Activated B cell treated with CpG ODN at 0.5 μM for 24 hours (primary cell): ENCODE results near the gene MORN1. TPM values are rescaled to one million over a fixed set of nuclear protein-coding genes. Genes with fewer than 3 reads are reported as not detected.

ENCODE experiments used
- ATAC-seq: fragments of 200-7000 bp; cut with Tn5 transposase; one replicate; pipeline ENCODE4 v1.10.0; 2021; ENCODE audit warnings: low read depth, mild to moderate bottlenecking, moderate library complexity
- CTCF ChIA-PET: fragments of 350-600 bp; sonication (Branson Sonifier 250); formaldehyde crosslinking; loops from one replicate; lab custom pipeline; 2021; ENCODE audit warnings: antibody characterized with exemption; lab: Charles Lee
- POLR2A ChIA-PET: fragments of 350-600 bp; sonication (Branson Sonifier 250); formaldehyde crosslinking; loops from one replicate; lab custom pipeline; 2021; ENCODE audit warnings: antibody characterized with exemption; lab: Charles Lee
- DNase-seq: peaks from one replicate; pipeline ENCODE4 v3.0.0; 2022
- H3K27ac Mint-ChIP-seq: one replicate; pipeline ENCODE4 v1.8.0; 2020; ENCODE audit warnings: mixed read lengths
- H3K27me3 Mint-ChIP-seq: one replicate; pipeline ENCODE4 v1.8.0; 2021; ENCODE audit warnings: mixed read lengths
- H3K36me3 Mint-ChIP-seq: one replicate; pipeline ENCODE4 v1.8.0; 2021; ENCODE audit warnings: low read depth, mixed read lengths
- H3K4me1 Mint-ChIP-seq: one replicate; pipeline ENCODE4 v1.8.0; 2021; ENCODE audit warnings: mixed read lengths
- H3K4me3 Mint-ChIP-seq: one replicate; pipeline ENCODE4 v1.8.0; 2020; ENCODE audit warnings: mild to moderate bottlenecking, mixed read lengths
- H3K9me3 Mint-ChIP-seq: one replicate; pipeline ENCODE4 v1.8.0; 2020; ENCODE audit warnings: mixed read lengths
- CTCF ChIP-seq: fragments of 200-600 bp; IDR thresholded peaks from one replicate; pipeline ENCODE4 v1.8.0; 2022; ENCODE audit warnings: antibody characterized with exemption, mild to moderate bottlenecking
- intact Hi-C: fragments of 100-400 bp; cut with micrococcal nuclease; formaldehyde crosslinking; loops from one replicate; pipeline ENCODE4 v1.15.1; 2024
- total RNA-seq: library from RNA; stranded (reverse); gene quantifications from 2 replicates; pipeline ENCODE4 v1.2.3, GENCODE V29; 2022

MORN1 gene
- total RNA-seq, 1 donor from 2014 or later, result 17.8 TPM

GRCh38 chr1:2391931-2392509, 666 bp upstream of the MORN1 start:
- TF ChIP-seq CTCF, result no peak
- no peaks in the 10 kb centered on the region for H3K27me3 Mint-ChIP-seq
- intact Hi-C loops, result loop anchor here (1.0 to 5.0 kb wide), 11 partner anchors 11 to 1510 kb away; partner anchors contain the start of genes C1orf174, CALML6, PANK4 and PEX10

GRCh38 chr1:2389644-2390043, 1.7 kb downstream of the MORN1 start:
- no peaks in the 10 kb centered on the region for H3K9me3 Mint-ChIP-seq

More at GRCh38 chr1:2391931-2392509, 666 bp upstream of the MORN1 start:
- Mint-ChIP-seq H3K4me3 (peak overlapping the region; percentile 88), H3K27ac (peak overlapping the region; percentile 68), H3K36me3 (peaks cover 41% of the 10 kb centered on the region), H3K4me1 (peaks cover 58% of the 10 kb centered on the region), H3K9me3 (no peaks in the 10 kb centered on the region)
- peak; percentile 8 for ATAC-seq
- ChIA-PET CTCF (interaction anchor here (0.8 to 2.8 kb wide), 6 partner anchors 10 to 197 kb away, joined by 3 to 24 read pairs (median 3); partner anchors contain the start of gene FAAP20), POLR2A (interaction anchor here (0.5 to 2.8 kb wide), 27 partner anchors 11 to 785 kb away, joined by 3 to 39 read pairs (median 5); partner anchors contain the start of genes FAAP20, PANK4 and TNFRSF14)
- no peak for DNase-seq

DNA sequence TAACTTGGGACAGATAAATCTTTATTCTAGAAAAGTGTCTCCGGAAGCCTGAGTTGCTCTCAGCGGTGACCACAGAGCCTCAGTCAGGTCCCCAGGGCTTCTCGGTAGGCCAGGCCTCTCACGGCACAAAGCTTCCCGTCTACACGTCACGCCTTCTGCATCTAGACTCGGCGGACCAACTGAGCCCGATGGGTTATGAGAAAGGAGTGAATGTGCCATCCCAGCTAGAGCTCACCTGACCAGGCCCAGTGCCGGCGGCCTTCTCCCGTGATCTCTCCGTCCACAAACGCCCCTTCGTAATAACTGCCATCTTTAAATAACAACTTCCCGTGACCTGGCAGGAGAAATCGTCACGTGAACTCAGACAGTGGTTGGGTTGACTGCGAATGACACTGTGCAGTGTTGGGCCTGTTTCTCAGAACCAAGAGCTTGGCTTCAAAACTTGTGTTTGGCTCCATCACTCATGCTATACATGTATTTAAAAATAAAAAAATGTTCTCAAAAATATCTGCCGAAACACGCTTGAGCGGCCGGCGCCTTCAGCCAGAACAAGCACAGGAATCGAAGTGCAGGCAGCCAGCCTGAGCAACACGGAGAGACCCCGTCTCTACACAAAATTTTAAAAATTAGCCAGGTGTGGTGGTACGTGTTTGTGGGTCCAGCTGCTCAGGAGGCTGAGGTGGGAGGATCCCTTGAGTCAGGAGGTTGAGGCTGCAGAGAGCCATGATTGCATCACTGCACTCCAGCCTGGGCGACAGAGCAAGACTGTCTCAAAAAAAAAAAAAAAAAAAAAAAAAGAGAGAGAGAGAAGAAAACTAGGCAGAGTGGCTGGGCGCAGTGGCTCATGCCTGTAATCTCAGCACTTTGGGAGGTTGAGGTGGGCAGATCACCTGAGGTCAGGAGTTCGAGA, 3.1 kb downstream of the MORN1 start:
- no peak for DNase-seq
- Mint-ChIP-seq H3K27ac (peak overlapping the region; percentile 88), H3K4me3 (peak overlapping the region; percentile 67), H3K4me1 (peaks cover 37% of the 10 kb centered on the region), H3K36me3 (peaks cover 15% of the 10 kb centered on the region), H3K27me3 (no peaks in the 10 kb centered on the region), H3K9me3 (no peaks in the 10 kb centered on the region)
- peak; percentile 11 for ATAC-seq
- TF ChIP-seq CTCF, result no peak
- intact Hi-C loops, result no loop called here
- CTCF ChIA-PET, result interaction anchor here (1.9 kb wide), 1 partner anchor 193 kb away, joined by 10 read pairs; the partner anchor contains the start of gene FAAP20
- POLR2A ChIA-PET, result interaction anchor here (0.6 to 1.5 kb wide), 9 partner anchors 19 to 399 kb away, joined by 3 to 11 read pairs (median 4); partner anchors contain the start of genes FAAP20 and PEX10

More at GRCh38 chr1:2389644-2390043, 1.7 kb downstream of the MORN1 start:
- CTCF ChIA-PET, result interaction anchor here (1.3 kb wide), 1 partner anchor 190 kb away, joined by 4 read pairs; no protein-coding TSS in a partner anchor
- ATAC-seq (no peak), DNase-seq (no peak)
- intact Hi-C loops, result loop anchor here (2.0 to 5.0 kb wide), 4 partner anchors 89 to 1513 kb away; partner anchors contain the start of genes C1orf174, CALML6 and TMEM52
- H3K4me3 Mint-ChIP-seq, result peak overlapping the region; percentile 83
- H3K36me3 Mint-ChIP-seq, result peaks cover 25% of the 10 kb centered on the region
- POLR2A ChIA-PET, result interaction anchor here (0.9 to 1.6 kb wide), 2 partner anchors 162 to 195 kb away, joined by 3 to 8 read pairs; partner anchors contain the start of gene FAAP20
- TF ChIP-seq CTCF, result no peak
- H3K27me3 Mint-ChIP-seq, result no peaks in the 10 kb centered on the region
- H3K4me1 Mint-ChIP-seq, result peaks cover 50% of the 10 kb centered on the region
- no peak overlapping the region for H3K27ac Mint-ChIP-seq

DNA sequence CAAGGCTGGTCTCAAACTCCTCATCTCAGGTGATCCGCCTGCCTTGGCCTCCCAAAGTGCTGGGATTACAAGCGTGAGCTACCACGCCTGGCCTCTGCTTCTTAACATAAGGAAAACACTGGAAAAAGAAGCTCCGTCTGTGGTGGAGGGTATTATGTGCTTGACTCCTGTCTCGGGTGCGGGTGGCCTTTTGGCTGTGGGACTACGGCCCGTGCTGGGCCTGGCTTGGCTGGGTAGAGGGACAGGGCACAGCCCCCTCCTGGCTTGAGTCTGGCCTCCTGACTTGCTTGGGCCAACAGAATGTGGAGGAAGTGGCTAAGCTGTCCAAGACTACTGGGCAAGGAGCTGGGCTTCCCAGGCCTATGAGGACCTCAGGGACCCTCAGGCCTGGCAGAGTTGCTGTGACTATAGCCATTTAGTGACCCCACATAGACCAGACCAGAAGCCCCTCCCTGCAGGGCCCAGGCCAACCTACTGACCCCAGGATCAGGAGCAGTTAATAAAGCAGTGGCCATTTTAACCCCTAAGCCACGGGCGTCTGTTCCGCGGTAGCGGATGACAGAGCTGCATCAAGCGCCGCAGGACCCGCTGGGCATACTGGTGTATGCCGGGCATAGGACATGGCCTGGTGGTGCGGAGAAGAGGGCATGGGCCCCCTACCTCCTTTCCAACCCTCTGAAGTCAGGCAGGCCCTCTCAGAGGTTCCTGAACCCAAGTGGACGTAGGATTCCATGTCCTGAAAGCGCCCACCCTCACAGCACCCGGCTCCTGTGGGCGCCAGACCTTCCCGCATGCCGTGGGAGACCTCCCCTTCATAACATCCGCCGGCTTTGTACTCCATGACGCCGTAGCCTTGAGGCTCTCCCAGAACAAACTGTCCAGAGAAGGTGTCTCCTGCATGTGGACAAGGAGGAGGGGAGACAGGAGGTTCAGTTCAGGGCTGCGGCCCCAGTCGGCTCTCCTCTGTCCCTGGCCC, 4.4 kb downstream of the MORN1 start:
- no peak for ATAC-seq
- H3K27me3 Mint-ChIP-seq, result no peaks in the 10 kb centered on the region
- TF ChIP-seq CTCF, result no peak
- peak overlapping the region; percentile 88 for H3K27ac Mint-ChIP-seq
- DNase-seq, result no peak
- peaks cover 4% of the 10 kb centered on the region for H3K36me3 Mint-ChIP-seq
- ChIA-PET POLR2A (interaction anchor here (0.7 to 1.5 kb wide), 4 partner anchors 26 to 267 kb away, joined by 3 to 11 read pairs (median 4); partner anchors contain the start of gene PEX10), CTCF (interaction anchor here (1.9 kb wide), 1 partner anchor 192 kb away, joined by 10 read pairs; the partner anchor contains the start of gene FAAP20)
- no peaks in the 10 kb centered on the region for H3K9me3 Mint-ChIP-seq
- no peak overlapping the region for H3K4me3 Mint-ChIP-seq
- H3K4me1 Mint-ChIP-seq, result peaks cover 29% of the 10 kb centered on the region
- intact Hi-C loops, result no loop called here
